DMS53 treated with DMSO at 0.1 percent for 48 hours (cell line): ENCODE data around the gene NEDD4L.
"Not testable (repeated sequence)": the region's sequence is repeated elsewhere in the genome, so short reads cannot be mapped to it uniquely, and the experiment has no call there.

ENCODE experiments used
- DNase-seq: peaks from one replicate; lab custom pipeline; 2025; ENCODE audit not compliant: unreplicated experiment; lab: John Stamatoyannopoulos, UW

The NEDD4L gene

GRCh38 chr18:58148954-58149471 lies 105.0 kb downstream of the NEDD4L start:
- DNase-seq: peak; percentile 58

GRCh38 chr18:58150772-58151171 lies 106.7 kb downstream of the NEDD4L start:
- DNase-seq: no peak

GRCh38 chr18:58152216-58152615 lies 108.2 kb downstream of the NEDD4L start:
- DNase-seq: no peak

- DNase-seq: no peak
Measured at GRCh38 chr18:58152891-58153290, 108.9 kb downstream of the NEDD4L start.

- no peak for DNase-seq
Measured at GRCh38 chr18:58156516-58156915, 112.5 kb downstream of the NEDD4L start.

GRCh38 chr18:58157237-58157636 lies 113.2 kb downstream of the NEDD4L start:
- DNase-seq: no peak

- no peak for DNase-seq
Measured at GRCh38 chr18:58158008-58158407, 114.0 kb downstream of the NEDD4L start.

- DNase-seq: no peak
Measured at GRCh38 chr18:58158459-58158858, 114.4 kb downstream of the NEDD4L start.

GRCh38 chr18:58161659-58162058 lies 117.6 kb downstream of the NEDD4L start:
- DNase-seq: no peak

- no peak for DNase-seq
Measured at GRCh38 chr18:58162127-58162526, 118.1 kb downstream of the NEDD4L start.

GRCh38 chr18:58163004-58163590 lies 119.1 kb downstream of the NEDD4L start:
- DNase-seq: no peak

- no peak for DNase-seq
Measured at GRCh38 chr18:58166278-58166844, 122.3 kb downstream of the NEDD4L start.

GRCh38 chr18:58167073-58167472 lies 123.0 kb downstream of the NEDD4L start:
- DNase-seq: no peak

GRCh38 chr18:58168221-58168620 lies 124.2 kb downstream of the NEDD4L start:
- no peak for DNase-seq

GRCh38 chr18:58168993-58169392 lies 125.0 kb downstream of the NEDD4L start:
- no peak for DNase-seq

- DNase-seq: no peak
Measured at GRCh38 chr18:58169472-58169871, 125.4 kb downstream of the NEDD4L start.

GRCh38 chr18:58170036-58170435 lies 126.0 kb downstream of the NEDD4L start:
- not testable (repeated sequence) for DNase-seq

- no peak for DNase-seq
Measured at GRCh38 chr18:58172031-58172430, 128.0 kb downstream of the NEDD4L start.

- DNase-seq: no peak
Measured at GRCh38 chr18:58174285-58174684, 130.3 kb downstream of the NEDD4L start.

GRCh38 chr18:58175122-58175785 lies 131.2 kb downstream of the NEDD4L start:
- DNase-seq: no peak

- no peak for DNase-seq
Measured at GRCh38 chr18:58175786-58176176, 131.8 kb downstream of the NEDD4L start.

GRCh38 chr18:58177004-58177717 lies 133.1 kb downstream of the NEDD4L start:
- no peak for DNase-seq
